K562 (cell line): Measurements from ENCODE around the gene SLC39A13. TPM values are rescaled to one million over a fixed set of nuclear protein-coding genes. Genes with fewer than 3 reads are reported as not detected.

Source experiments
- ATAC-seq: fragments of 200-7000 bp; cut with Tn5 transposase; 3 replicates; pipeline ENCODE4 v1.9.1; 2020; ENCODE audit warnings: moderate library complexity
- BruUV-seq: library from RNA; stranded (reverse); fragments of 400-500 nt; replicated peaks from 2 replicates; lab custom pipeline; 2021; lab: Mats Ljungman, UMichigan
- CTCF ChIA-PET: fragments of 300-600 bp; formaldehyde crosslinking; extraction: SDS; loops from one replicate; lab custom pipeline; 2021; ENCODE audit warnings: low intra/inter-chr PET ratio; lab: Yijun Ruan, JAX
- POLR2A ChIA-PET: fragments of 300-600, 350-650 bp; sonication (Branson Sonifier 250); formaldehyde crosslinking; extraction: SDS; loops from one replicate; lab custom pipeline; 2021; ENCODE audit warnings: antibody characterized with exemption, inconsistent platforms; lab: Yijun Ruan, JAX
- DNase-seq, 4 experiments: peaks; one replicate each; pipeline versions ENCODE4 v3.0.0 to v3.0.0-alpha.2; 2011 to 2018; ENCODE audit warnings: low spot score in 3 of 4, mixed read lengths in 3 of 4; ENCODE audit errors: extremely low read depth in 1 of 4
- FAIRE-seq: peaks from 2 replicates; lab custom pipeline; 2011; peaks lifted over from hg19 to GRCh38; lab: Jason Lieb, UNC
- H2AFZ ChIP-seq: 2 replicates; pipeline ENCODE4 v1.6.0; 2011; ENCODE audit warnings: low read depth, low read length, control low read depth, inconsistent platforms
- H3K27ac ChIP-seq: fragments of 200-600 bp; 3 replicates; pipeline ENCODE4 v1.8.0; 2011; ENCODE audit warnings: low read depth, mild to moderate bottlenecking, control low read depth, inconsistent platforms, low read length, moderate library complexity, mixed read lengths; ENCODE audit errors: extremely low read depth
- H3K27me3 ChIP-seq, 2 experiments: fragments of 300-600 bp in 1 of 2; 2 replicates in 1 of 2; 3 replicates in 1 of 2; pipeline versions ENCODE4 v1.6.0 to v1.8.0; 2011; ENCODE audit warnings: inconsistent platforms in 2 of 2, low read length in 2 of 2, mild to moderate bottlenecking in 1 of 2, mixed read lengths in 1 of 2, moderate library complexity in 1 of 2; ENCODE audit not compliant: control insufficient read depth in 2 of 2, insufficient read depth in 2 of 2
- H3K36me3 ChIP-seq: fragments of 300-600 bp; 3 replicates; pipeline ENCODE4 v1.8.0; 2011; ENCODE audit warnings: mild to moderate bottlenecking, low read length, inconsistent platforms; ENCODE audit not compliant: control insufficient read depth, insufficient read depth
- H3K4me1 ChIP-seq, 2 experiments: fragments of 200-600 bp in 1 of 2; replicated peaks in 1 of 2; 2 replicates in 1 of 2; 3 replicates in 1 of 2; pipeline versions ENCODE4 v1.5.1 to v1.8.0; 2011; ENCODE audit warnings: inconsistent platforms in 2 of 2, low read length in 2 of 2, mild to moderate bottlenecking in 1 of 2, mixed read lengths in 1 of 2, moderate library complexity in 1 of 2; ENCODE audit not compliant: control insufficient read depth in 2 of 2, insufficient read depth in 2 of 2
- H3K4me2 ChIP-seq: 2 replicates; pipeline ENCODE4 v1.6.1; 2011; ENCODE audit warnings: low read length, control low read depth, inconsistent platforms, mixed read lengths; ENCODE audit not compliant: insufficient read depth
- H3K4me3 ChIP-seq: fragments of 200-600 bp; sonication (generic), shearing (Covaris generic); 2 replicates; pipeline ENCODE4 v1.5.1; 2016; ENCODE audit warnings: control low read depth, inconsistent platforms
- H3K79me2 ChIP-seq: fragments of 200-600 bp; 3 replicates; pipeline ENCODE4 v1.8.0; 2011; ENCODE audit warnings: low read length, inconsistent platforms; ENCODE audit not compliant: control insufficient read depth, insufficient read depth
- H3K9ac ChIP-seq, 2 experiments: 2 replicates each; pipeline versions ENCODE4 v1.6.0 to v1.6.1; 2011; ENCODE audit warnings: low read depth in 2 of 2, low read length in 2 of 2, control low read depth in 1 of 2, inconsistent platforms in 1 of 2, mild to moderate bottlenecking in 1 of 2, mixed read lengths in 1 of 2; ENCODE audit not compliant: insufficient read depth in 1 of 2
- H3K9me1 ChIP-seq: one replicate; pipeline ENCODE4 v1.6.0; 2011; ENCODE audit warnings: inconsistent platforms, mild to moderate bottlenecking, low read length, moderate library complexity; ENCODE audit not compliant: control insufficient read depth, insufficient read depth
- H3K9me3 ChIP-seq: replicated peaks from 2 replicates; pipeline ENCODE4 v1.5.1; 2011; ENCODE audit warnings: low read depth, low read length, inconsistent platforms; ENCODE audit not compliant: control insufficient read depth, insufficient read depth
- H4K20me1 ChIP-seq: replicated peaks from 2 replicates; pipeline ENCODE4 v1.6.1; 2011; ENCODE audit warnings: low read length, inconsistent platforms, mixed read lengths; ENCODE audit not compliant: control insufficient read depth, insufficient read depth
- BCL6 ChIP-seq: fragments of 250-450 bp; sonication (Bioruptor Pico); IDR thresholded peaks from 2 replicates; pipeline ENCODE4 v1.4.0; 2020
- FOXM1 ChIP-seq, 2 experiments: fragments of 450-650 bp in 1 of 2; sonication (generic) in 1 of 2; formaldehyde crosslinking in 1 of 2; IDR thresholded peaks; 2 replicates each; pipeline versions ENCODE4 v1.6.1 to v1.9.0; 2017 to 2022; ENCODE audit warnings: low read depth in 2 of 2, mild to moderate bottlenecking in 2 of 2, missing genetic modification reagents in 1 of 2, moderate library complexity in 1 of 2
- GTF2A2 ChIP-seq: IDR thresholded peaks from 2 replicates; pipeline ENCODE4 v1.6.1; 2016; ENCODE audit warnings: mild to moderate bottlenecking, missing genetic modification characterization, missing compliant biosample characterization
- IRF9 ChIP-seq: fragments of 450-650 bp; IDR thresholded peaks from 2 replicates; pipeline ENCODE4 v1.6.1; 2016; ENCODE audit warnings: missing biosample characterization, missing genetic modification characterization
- KDM5B ChIP-seq: fragments of 200-600 bp; sonication (generic); IDR thresholded peaks from 2 replicates; pipeline ENCODE4 v1.6.1; 2012; ENCODE audit warnings: low read depth, mild to moderate bottlenecking, moderate library complexity, low read length, control low read depth, inconsistent platforms; ENCODE audit not compliant: insufficient replicate concordance
- ZBTB17 ChIP-seq: fragments of 450-650 bp; formaldehyde crosslinking; IDR thresholded peaks from 2 replicates; pipeline ENCODE4 v1.4.0; 2020; ENCODE audit warnings: mild to moderate bottlenecking
- ZBTB34 ChIP-seq: fragments of 250-450 bp; sonication (Bioruptor Pico); IDR thresholded peaks from 2 replicates; pipeline ENCODE4 v1.8.0; 2021; ENCODE audit warnings: mild to moderate bottlenecking, moderate library complexity
- ZNF75A ChIP-seq: fragments of 450-650 bp; formaldehyde crosslinking; IDR thresholded peaks from 2 replicates; pipeline ENCODE4 v1.4.0; 2020; ENCODE audit warnings: mild to moderate bottlenecking
- WGBS: fragments of 100-300 bp; shearing (Covaris generic); methylation state at CpG from one replicate; pipeline ENCODE4 v1.1.6; 2016; ENCODE audit warnings: low coverage, mixed read lengths; ENCODE audit not compliant: insufficient coverage; ENCODE audit errors: missing lambda C conversion rate; 5-methylcytosine and 5-hydroxymethylcytosine counted together
- in situ Hi-C: fragments of 300-500 bp; cut with MboI; formaldehyde crosslinking; loops from 4 replicates; pipeline ENCODE4 v1.15.0; 2018; ENCODE audit warnings: inconsistent platforms, mixed read lengths
- intact Hi-C: fragments of 100-400 bp; cut with micrococcal nuclease; formaldehyde crosslinking; loops from 2 replicates; pipeline ENCODE4 v1.14.2; 2022
- polyA plus RNA-seq, 8 experiments: library from polyadenylated mRNA; depleted of rRNA in 4 of 8; stranded (reverse) in 5 of 8; unstranded in 3 of 8; fragments of >200 nt; fragmentation: Nextera tagmentation in 2 of 8; fragmentation: Illumina TruSeq in 1 of 8; extraction: Ambion mirVana in 2 of 8; extraction: Trizol in 1 of 8; gene quantifications; 2 replicates each; pipeline versions ENCODE4 v1.2.1 to v1.2.3, GENCODE V29; 2011 to 2014; ENCODE audit warnings: inconsistent platforms in 1 of 8, missing spikeins in 1 of 8
- total RNA-seq, 7 experiments: library from RNA; depleted of rRNA in 6 of 7; stranded (reverse); fragments of >200 nt in 6 of 7; fragmentation: Illumina TruSeq in 2 of 7; extraction: Trizol in 2 of 7; gene quantifications; 2 replicates each; pipeline versions ENCODE4 v1.2.1 to v1.2.3, GENCODE V29; 2011 to 2021; ENCODE audit warnings: low replicate concordance in 1 of 7
- TF ChIP-seq, protein P1 (sequence below): fragments of 450-650 bp; formaldehyde crosslinking; IDR thresholded peaks from 2 replicates; pipeline ENCODE4 v1.4.0; 2022; ENCODE audit warnings: mild to moderate bottlenecking, moderate library complexity
- TF ChIP-seq, protein P2 (sequence below), 3 experiments: fragments of 200-800 bp in 1 of 3; fragments of 250-450 bp in 1 of 3; fragments of 450-650 bp in 1 of 3; sonication (Bioruptor Pico) in 1 of 3; sonication (Bioruptor generic) in 1 of 3; formaldehyde crosslinking in 1 of 3; IDR thresholded peaks; 2 replicates each; pipeline versions ENCODE4 v1.6.1 to v1.8.0; 2016 to 2022; ENCODE audit warnings: mild to moderate bottlenecking in 2 of 3, missing genetic modification characterization in 2 of 3, missing compliant biosample characterization in 1 of 3, moderate library complexity in 1 of 3

The SLC39A13 gene
- total and polyA plus RNA-seq, 9 of the 15 experiments (the other 6 are each of a cell fraction or from before 2014, with no cell fraction given): 0.17 to 15.9 (median 3.2) TPM

GRCh38 chr11:47394050-47394321 is 14.4 kb upstream of the SLC39A13 start (continued):
- TF ChIP-seq, protein P1, sequence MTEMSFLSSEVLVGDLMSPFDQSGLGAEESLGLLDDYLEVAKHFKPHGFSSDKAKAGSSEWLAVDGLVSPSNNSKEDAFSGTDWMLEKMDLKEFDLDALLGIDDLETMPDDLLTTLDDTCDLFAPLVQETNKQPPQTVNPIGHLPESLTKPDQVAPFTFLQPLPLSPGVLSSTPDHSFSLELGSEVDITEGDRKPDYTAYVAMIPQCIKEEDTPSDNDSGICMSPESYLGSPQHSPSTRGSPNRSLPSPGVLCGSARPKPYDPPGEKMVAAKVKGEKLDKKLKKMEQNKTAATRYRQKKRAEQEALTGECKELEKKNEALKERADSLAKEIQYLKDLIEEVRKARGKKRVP (CRISPR knock-in tag): 0 out of 2 replicates have a peak, but pooled peaks have one; percentile 7
- TF ChIP-seq KDM5B: no peak

DNA sequence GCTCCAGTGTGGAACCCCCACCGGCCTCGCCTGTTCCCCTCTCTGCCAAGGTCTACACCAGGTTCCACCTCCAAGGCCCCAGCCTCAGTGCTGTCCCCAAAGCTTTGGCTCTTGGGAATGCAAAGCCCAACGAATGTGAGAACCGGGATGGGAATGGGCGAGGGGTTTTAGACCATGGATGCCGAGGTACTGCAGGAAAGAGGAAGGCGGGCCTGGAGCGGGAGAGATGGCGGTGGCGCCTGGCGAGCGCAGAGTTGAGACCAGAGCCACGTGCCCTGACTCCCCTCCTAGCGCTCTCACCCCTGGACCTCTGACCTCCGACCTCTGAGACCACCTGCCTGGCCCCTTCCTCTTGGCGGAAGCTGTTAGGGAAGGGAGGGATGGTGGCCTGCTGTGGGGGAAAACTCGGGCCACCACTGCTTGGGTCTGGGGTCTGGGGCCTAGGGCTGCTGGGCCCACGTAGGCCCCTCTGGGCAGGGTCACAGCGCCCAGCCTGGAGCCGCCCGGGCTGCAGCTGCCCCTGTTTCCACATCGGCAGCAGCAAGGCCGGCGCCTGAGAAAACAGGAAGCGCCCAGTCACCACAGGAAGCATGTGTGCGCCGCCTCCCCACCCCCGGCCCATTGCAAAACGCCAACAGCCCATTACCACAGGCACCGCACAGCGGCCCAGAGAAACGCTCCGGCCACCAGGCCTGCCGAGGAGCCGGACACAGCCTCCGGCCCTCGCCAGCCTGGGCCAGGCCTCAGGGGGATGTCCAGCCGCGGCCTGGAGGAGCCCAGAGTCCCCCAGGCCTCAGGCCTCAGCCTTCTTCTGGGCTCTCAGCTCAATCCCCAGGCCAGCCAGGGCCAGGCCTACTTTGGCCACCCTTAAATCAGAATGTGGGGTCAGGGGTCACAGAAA is 13.8 kb upstream of the SLC39A13 start:
- Histone ChIP-seq H3K9me3 (no peaks in the 10 kb centered on the region), H3K79me2 (no peaks in the 10 kb centered on the region), H3K27ac (peak overlapping the region; percentile 87), H3K4me3 (no peak overlapping the region), H3K9me1 (no peaks in the 10 kb centered on the region), H3K4me1 (peaks cover 37 to 67% of the 10 kb centered on the region in 2 experiments), H3K36me3 (no peaks in the 10 kb centered on the region), H4K20me1 (no peaks in the 10 kb centered on the region), H3K9ac (peak overlapping the region; percentile 64 to 86), H3K4me2 (no peak overlapping the region), H3K27me3 (no peaks in the 10 kb centered on the region), H2AFZ (peak overlapping the region; percentile 86)
- ChIA-PET POLR2A (interaction anchor here (1.0 to 1.7 kb wide), 3 partner anchors 9 to 21 kb away, joined by 5 to 6 read pairs (median 5); no protein-coding TSS in a partner anchor), CTCF (no interaction called here)
- FAIRE-seq (peak; percentile 32), DNase-seq (peak; percentile 64 to 73 (median 67)), ATAC-seq (peak; percentile 56)
- WGBS: 58% methylated on average over 39 of the region's 39 CpGs
- BruUV-seq: no TSS peak
- intact Hi-C loops (no loop called here), in situ Hi-C loops (no loop called here)
- TF ChIP-seq IRF9 (tag): peak; percentile 19; the same call in 1 of the 2 replicates
- 0 out of 2 replicates have a peak, but pooled peaks have one; percentile 35 for TF ChIP-seq BCL6 (CRISPR knock-in tag)
- TF ChIP-seq ZBTB17 (CRISPR knock-in tag): peak; percentile 73; the same call in 1 of the 2 replicates
- no peak for TF ChIP-seq ZNF75A (CRISPR knock-in tag)
- TF ChIP-seq, protein P2, sequence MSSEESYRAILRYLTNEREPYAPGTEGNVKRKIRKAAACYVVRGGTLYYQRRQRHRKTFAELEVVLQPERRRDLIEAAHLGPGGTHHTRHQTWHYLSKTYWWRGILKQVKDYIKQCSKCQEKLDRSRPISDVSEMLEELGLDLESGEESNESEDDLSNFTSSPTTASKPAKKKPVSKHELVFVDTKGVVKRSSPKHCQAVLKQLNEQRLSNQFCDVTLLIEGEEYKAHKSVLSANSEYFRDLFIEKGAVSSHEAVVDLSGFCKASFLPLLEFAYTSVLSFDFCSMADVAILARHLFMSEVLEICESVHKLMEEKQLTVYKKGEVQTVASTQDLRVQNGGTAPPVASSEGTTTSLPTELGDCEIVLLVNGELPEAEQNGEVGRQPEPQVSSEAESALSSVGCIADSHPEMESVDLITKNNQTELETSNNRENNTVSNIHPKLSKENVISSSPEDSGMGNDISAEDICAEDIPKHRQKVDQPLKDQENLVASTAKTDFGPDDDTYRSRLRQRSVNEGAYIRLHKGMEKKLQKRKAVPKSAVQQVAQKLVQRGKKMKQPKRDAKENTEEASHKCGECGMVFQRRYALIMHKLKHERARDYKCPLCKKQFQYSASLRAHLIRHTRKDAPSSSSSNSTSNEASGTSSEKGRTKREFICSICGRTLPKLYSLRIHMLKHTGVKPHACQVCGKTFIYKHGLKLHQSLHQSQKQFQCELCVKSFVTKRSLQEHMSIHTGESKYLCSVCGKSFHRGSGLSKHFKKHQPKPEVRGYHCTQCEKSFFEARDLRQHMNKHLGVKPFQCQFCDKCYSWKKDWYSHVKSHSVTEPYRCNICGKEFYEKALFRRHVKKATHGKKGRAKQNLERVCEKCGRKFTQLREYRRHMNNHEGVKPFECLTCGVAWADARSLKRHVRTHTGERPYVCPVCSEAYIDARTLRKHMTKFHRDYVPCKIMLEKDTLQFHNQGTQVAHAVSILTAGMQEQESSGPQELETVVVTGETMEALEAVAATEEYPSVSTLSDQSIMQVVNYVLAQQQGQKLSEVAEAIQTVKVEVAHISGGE (CRISPR knock-in tag; IDR thresholded peaks at IDR 0.05): peak in 2 of 3 experiments; percentile 13 to 91; a peak in 2 of 6 replicates
- TF ChIP-seq FOXM1 (IDR thresholded peaks at IDR 0.05; ENCODE audit: low read depth): no peak
- 0 out of 2 replicates have a peak, but pooled peaks have one; percentile 47 for TF ChIP-seq FOXM1 (CRISPR knock-in tag; IDR thresholded peaks at IDR 0.05; ENCODE audit: low read depth)
- TF ChIP-seq GTF2A2: peak; percentile 38; the same call in 1 of the 2 replicates
- TF ChIP-seq ZBTB34 (CRISPR knock-in tag): 0 out of 2 replicates have a peak, but pooled peaks have one; percentile 67
